GM20000 (cell line): Measurements from ENCODE around the gene RELL1.

Experiments used
- DNase-seq: peaks from one replicate; pipeline ENCODE4 v3.0.0; 2012; ENCODE audit warnings: low spot score
- TF ChIP-seq, protein P1 (sequence below): IDR thresholded peaks from 2 replicates; pipeline ENCODE4 v1.5.1; 2012; ENCODE audit warnings: mild to moderate bottlenecking, control low read depth; ENCODE audit errors: extremely low read depth, missing control alignments

The RELL1 gene

DNA sequence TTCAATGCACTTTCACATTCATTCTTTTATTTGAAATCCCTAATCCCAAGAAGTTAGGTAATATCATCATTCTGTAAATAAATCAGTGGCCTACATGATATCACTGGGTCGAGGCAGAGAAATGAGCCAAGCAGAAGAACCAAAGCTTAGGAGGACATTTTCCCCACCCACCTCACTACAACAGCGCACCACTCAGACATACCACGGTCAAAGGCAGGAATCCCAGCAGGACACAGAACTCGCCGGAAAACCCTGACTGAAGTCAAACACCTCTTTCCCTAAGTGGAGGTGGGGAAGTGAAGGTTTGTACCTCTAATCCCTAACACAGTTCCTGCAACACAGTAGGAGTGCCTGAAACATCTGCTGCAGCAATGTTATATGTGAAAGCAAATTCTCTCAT, 21.5 kb downstream of the RELL1 start:
- DNase-seq = no peak
- TF ChIP-seq, protein P1, sequence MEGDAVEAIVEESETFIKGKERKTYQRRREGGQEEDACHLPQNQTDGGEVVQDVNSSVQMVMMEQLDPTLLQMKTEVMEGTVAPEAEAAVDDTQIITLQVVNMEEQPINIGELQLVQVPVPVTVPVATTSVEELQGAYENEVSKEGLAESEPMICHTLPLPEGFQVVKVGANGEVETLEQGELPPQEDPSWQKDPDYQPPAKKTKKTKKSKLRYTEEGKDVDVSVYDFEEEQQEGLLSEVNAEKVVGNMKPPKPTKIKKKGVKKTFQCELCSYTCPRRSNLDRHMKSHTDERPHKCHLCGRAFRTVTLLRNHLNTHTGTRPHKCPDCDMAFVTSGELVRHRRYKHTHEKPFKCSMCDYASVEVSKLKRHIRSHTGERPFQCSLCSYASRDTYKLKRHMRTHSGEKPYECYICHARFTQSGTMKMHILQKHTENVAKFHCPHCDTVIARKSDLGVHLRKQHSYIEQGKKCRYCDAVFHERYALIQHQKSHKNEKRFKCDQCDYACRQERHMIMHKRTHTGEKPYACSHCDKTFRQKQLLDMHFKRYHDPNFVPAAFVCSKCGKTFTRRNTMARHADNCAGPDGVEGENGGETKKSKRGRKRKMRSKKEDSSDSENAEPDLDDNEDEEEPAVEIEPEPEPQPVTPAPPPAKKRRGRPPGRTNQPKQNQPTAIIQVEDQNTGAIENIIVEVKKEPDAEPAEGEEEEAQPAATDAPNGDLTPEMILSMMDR = no peak

DNA sequence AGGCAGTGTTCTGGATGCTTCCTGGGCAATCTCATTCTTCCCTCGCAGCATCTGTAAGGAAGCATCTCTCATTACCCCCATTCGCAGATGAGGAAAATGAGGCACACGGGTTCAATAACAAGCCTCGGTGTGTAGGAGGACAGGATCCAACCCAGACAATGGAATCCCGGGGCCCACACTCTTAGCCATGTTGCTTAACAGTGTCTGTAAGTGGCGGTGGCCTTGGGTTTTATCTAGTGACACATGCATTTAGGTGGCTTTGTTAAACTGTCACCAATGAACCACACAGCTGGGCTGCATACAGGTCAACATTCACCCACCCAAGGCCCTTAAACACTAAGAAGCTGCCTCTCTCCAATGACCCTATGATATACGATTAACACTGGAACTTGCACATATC, 22.6 kb downstream of the RELL1 start:
- DNase-seq = no peak
- TF ChIP-seq, protein P1 = no peak

DNA sequence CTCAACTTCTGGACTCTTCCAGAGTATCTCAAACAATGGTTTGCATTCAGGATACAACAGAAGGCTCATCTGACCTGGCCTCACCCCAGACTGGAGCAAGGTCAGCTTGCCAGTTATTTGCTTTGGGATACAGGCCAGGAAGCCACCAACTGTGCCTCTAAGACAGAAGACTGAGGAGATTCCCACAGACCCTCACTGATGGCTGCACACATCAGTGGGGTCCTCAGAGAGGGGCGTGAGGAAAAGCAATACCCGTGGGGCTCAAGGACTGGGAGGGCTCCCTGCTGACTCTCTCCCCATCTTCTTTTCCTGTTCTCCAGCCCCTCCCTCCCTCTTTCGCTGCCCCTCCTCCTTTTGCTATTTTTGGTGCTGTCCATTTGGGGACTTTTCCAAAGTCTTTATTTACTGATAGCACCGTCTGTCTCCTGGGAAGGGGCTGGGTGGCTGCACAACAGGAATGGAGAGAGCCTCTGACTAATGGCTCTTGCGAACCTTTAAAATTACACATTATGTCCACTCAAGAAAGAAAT, 23.2 kb downstream of the RELL1 start:
- DNase-seq = no peak
- TF ChIP-seq, protein P1 = no peak

DNA sequence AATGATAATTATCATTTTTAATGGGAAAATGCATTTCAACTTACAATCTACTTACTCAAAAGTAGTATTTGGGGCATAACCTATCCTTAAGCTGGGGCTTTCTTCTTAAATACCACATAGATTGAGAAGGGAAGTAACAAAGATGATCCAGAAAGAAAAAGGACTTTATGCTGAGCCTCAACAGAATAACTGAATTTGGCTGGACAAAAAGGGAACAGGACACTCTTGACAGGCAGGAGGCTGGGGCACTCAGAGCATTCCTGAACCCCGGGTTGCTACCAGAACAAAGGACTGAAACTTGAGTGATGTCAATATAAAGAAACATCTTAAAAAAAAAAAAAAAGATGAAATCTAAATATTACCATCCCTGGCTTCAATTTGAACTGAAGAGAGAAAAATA, 23.9 kb downstream of the RELL1 start:
- DNase-seq = no peak
- TF ChIP-seq, protein P1 = no peak

DNA sequence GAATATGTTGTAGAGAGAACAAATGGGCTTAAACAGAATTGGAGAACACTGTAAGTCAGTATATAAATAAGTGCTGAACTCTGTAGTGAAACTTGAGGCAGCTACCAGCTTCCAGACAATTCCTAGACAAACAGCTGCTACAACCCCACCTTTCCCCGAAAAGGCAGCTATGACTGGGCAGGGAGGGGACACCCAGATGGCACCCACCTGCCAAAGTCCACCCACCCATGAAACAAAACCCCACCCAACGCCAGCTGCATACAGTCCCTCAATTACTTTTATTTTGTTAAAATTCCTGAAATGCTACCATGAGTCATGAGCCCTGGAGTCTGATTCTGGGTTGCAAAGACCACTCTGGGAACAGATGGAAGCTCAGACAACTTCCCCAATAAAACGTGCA, 24.4 kb downstream of the RELL1 start:
- TF ChIP-seq, protein P1 = no peak
- no peak for DNase-seq

DNA sequence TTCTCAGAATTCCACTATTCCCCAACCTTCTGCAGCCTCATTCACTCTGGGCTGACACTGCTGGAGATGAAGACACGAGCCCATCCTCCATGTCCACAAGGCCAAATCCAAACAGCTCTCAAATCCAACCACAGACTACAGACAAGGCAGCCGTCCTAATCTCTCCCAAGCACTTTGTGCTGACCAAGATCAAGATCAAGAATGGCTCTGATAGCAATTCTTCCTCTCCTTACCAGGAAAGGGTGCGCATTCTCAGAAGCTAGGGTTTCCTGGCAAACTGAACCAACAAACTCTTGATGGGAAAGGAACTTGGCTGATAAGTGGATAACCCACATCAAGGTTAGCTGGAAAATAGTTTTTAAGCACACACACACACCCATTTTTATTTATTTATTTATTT, 26.5 kb downstream of the RELL1 start:
- no peak for DNase-seq
- TF ChIP-seq, protein P1 = no peak

DNA sequence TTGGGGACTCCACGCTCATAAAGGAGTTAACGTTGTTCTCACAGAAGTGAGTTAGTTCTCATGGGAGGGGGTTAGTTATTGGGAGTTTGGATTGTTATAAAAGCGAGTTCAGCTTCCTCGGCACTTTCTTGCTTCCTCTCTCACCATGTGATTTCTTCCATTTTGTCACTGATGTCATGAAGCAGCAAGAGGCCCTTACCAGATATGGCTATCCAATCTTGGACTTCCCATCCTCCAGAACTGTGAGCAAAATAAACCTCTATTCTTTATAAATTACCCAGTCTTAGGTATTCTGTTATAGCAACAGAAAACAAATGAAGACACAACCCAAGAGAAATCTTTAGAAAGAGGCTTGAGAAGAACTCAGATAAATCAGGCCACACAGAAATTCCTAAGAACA, 29.5 kb downstream of the RELL1 start:
- TF ChIP-seq, protein P1 = no peak
- DNase-seq = no peak
